Measurements from ENCODE around the gene CCDC187.

The CCDC187 gene

DNA sequence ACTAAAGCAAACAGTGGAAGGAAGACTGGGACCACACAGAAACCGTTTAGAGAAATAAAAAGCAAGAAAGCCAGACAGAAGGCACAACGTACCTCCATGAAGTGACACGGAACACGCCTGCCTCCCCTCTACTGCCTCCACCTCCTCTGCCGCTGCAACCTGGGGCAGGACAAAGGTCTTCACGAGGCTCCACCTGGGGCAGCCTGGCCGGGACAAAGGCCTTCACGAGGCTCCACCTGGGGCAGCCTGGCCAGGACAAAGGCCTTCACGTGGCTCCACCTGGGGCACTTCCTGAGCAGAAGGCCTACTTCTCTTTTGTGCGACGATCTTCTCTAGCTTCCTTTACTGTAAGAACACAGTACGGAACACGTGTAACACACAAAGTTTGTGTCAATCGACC lies 70.0 kb downstream of the CCDC187 start:
- Mint-ChIP-seq H3K9me3 (no peaks in the 10 kb centered on the region), H3K27me3 (no peaks in the 10 kb centered on the region), H3K27ac (no peak overlapping the region), H3K4me1 (ENCODE audit: low read depth in 2 of 2) (peaks cover 15 to 18% of the 10 kb centered on the region in 2 donors), H3K4me3 (no peak overlapping the region), H3K36me3 (ENCODE audit: insufficient read depth) (peaks cover 3% of the 10 kb centered on the region)
- DNase-seq (no peak), ATAC-seq (replicated peaks) (no peak)

DNA sequence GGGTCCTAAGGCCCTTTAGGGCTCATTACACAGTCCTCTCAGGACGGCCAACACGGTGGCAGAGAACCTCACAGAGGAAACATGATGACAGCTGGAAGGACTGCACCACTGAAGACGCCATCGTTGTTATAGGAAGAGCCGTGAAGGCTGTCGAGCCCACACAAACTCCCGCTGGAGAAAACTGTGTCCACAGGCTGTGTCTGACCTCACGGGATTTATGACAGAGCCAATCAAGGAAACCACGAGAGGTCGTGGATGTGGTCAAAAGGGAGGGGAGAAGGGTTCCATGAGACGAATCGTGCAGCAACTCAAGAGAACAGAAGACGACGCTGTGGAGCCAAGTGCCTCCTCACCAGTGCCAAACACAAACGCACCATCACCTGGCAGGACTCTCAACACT lies 70.5 kb downstream of the CCDC187 start:
- Mint-ChIP-seq H3K27ac (no peak overlapping the region), H3K27me3 (no peaks in the 10 kb centered on the region), H3K9me3 (no peaks in the 10 kb centered on the region), H3K4me3 (no peak overlapping the region), H3K4me1 (ENCODE audit: low read depth in 2 of 2) (peaks cover 15% of the 10 kb centered on the region in 2 donors), H3K36me3 (ENCODE audit: insufficient read depth) (peaks cover 3% of the 10 kb centered on the region)
- ATAC-seq (replicated peaks) (no peak), DNase-seq (no peak)

GRCh38 chr9:136232969-136233368 lies 70.9 kb downstream of the CCDC187 start:
- Mint-ChIP-seq H3K27me3 (no peaks in the 10 kb centered on the region), H3K4me1 (ENCODE audit: low read depth in 2 of 2) (peaks cover 14 to 15% of the 10 kb centered on the region in 2 donors), H3K36me3 (ENCODE audit: insufficient read depth) (peaks cover 7% of the 10 kb centered on the region), H3K4me3 (no peak overlapping the region), H3K27ac (no peak overlapping the region), H3K9me3 (no peaks in the 10 kb centered on the region)
- no peak for DNase-seq
- no peak for ATAC-seq (replicated peaks)

DNA sequence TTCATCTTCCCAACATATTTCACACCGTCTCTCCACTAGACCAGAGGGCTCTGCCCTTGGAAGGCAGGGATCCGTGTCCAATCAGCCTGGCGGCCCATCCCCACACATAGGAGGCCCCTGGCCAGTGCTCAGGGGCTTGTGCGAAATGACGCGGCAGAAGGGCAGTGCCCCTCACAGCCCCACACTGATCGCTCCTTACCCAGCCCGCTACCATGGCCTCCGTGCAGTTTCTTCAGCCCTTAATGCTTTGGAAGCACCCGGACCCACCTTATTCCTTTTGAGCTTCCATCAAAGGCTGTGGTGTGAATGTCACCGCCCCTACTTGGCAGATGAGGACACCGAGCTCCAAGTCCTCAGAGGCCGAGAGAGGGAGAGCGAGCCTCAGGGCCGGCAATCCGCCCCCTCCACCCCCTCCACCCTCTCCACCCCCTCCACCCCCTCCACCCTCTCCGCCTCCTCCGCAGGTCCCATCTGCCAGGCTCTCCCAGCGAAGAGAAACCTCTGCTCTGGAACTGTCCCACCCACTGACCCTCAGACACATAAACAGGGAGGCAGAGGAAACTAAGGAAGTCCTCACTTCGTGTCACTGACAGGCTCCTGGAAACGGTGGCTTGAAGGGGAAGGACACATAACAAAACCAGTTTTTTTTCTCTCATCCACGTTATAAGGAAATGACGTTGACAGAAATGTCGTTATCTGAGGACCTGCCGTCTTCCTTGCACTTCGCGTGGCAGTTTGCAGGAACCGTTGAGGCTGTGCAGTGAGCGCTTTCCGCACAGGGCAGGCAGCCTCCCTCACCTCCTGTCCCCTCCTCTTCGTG lies 72.2 kb downstream of the CCDC187 start:
- Mint-ChIP-seq H3K4me1 (ENCODE audit: low read depth in 2 of 2) (peaks cover 15% of the 10 kb centered on the region in 2 donors), H3K27me3 (no peaks in the 10 kb centered on the region), H3K36me3 (ENCODE audit: insufficient read depth) (peaks cover 8% of the 10 kb centered on the region), H3K4me3 (no peak overlapping the region), H3K9me3 (no peaks in the 10 kb centered on the region), H3K27ac (no peak overlapping the region)
- DNase-seq (no peak), ATAC-seq (replicated peaks) (peak; percentile 17)

- DNase-seq (no peak), ATAC-seq (replicated peaks) (no peak)
Observed at GRCh38 chr9:136230773-136231172, 73.1 kb downstream of the CCDC187 start.

GRCh38 chr9:136230365-136230764 lies 73.5 kb downstream of the CCDC187 start:
- H3K4me1 Mint-ChIP-seq (ENCODE audit: low read depth in 2 of 2): peaks cover 15 to 23% of the 10 kb centered on the region in 2 donors
- no peaks in the 10 kb centered on the region for H3K27me3 Mint-ChIP-seq
- no peaks in the 10 kb centered on the region for H3K9me3 Mint-ChIP-seq
- no peak for DNase-seq
- H3K36me3 Mint-ChIP-seq (ENCODE audit: insufficient read depth): peaks cover 8% of the 10 kb centered on the region
- H3K4me3 Mint-ChIP-seq: no peak overlapping the region
- peak overlapping the region in 1 of 2 donors; percentile 35 for H3K27ac Mint-ChIP-seq
- no peak for ATAC-seq (replicated peaks)

More at GRCh38 chr9:136230773-136231172, 73.1 kb downstream of the CCDC187 start:
- H3K27me3 Mint-ChIP-seq: no peaks in the 10 kb centered on the region
- H3K4me1 Mint-ChIP-seq (ENCODE audit: low read depth in 2 of 2): peaks cover 15 to 20% of the 10 kb centered on the region in 2 donors
- no peak overlapping the region for H3K4me3 Mint-ChIP-seq
- peaks cover 8% of the 10 kb centered on the region for H3K36me3 Mint-ChIP-seq (ENCODE audit: insufficient read depth)
- peak overlapping the region; percentile 35 to 57 for H3K27ac Mint-ChIP-seq
- H3K9me3 Mint-ChIP-seq: no peaks in the 10 kb centered on the region

- ATAC-seq (replicated peaks): no peak
- H3K9me3 Mint-ChIP-seq: no peaks in the 10 kb centered on the region
- no peaks in the 10 kb centered on the region for H3K27me3 Mint-ChIP-seq
- no peak overlapping the region for H3K4me3 Mint-ChIP-seq
- H3K36me3 Mint-ChIP-seq (ENCODE audit: insufficient read depth): peaks cover 5% of the 10 kb centered on the region
- H3K27ac Mint-ChIP-seq: no peak overlapping the region
- H3K4me1 Mint-ChIP-seq (ENCODE audit: low read depth in 2 of 2): peaks cover 15 to 20% of the 10 kb centered on the region in 2 donors
- no peak for DNase-seq
Observed at GRCh38 chr9:136229096-136230065, 74.5 kb downstream of the CCDC187 start.

GRCh38 chr9:136228107-136228875 lies 75.6 kb downstream of the CCDC187 start:
- no peak for DNase-seq
- no peak for ATAC-seq (replicated peaks)
- H3K4me1 Mint-ChIP-seq (ENCODE audit: low read depth in 2 of 2): peaks cover 5 to 18% of the 10 kb centered on the region in 2 donors
- H3K9me3 Mint-ChIP-seq: no peaks in the 10 kb centered on the region
- no peak overlapping the region for H3K27ac Mint-ChIP-seq
- no peak overlapping the region for H3K4me3 Mint-ChIP-seq
- H3K27me3 Mint-ChIP-seq: no peaks in the 10 kb centered on the region
- peaks cover 5% of the 10 kb centered on the region for H3K36me3 Mint-ChIP-seq (ENCODE audit: insufficient read depth)

DNA sequence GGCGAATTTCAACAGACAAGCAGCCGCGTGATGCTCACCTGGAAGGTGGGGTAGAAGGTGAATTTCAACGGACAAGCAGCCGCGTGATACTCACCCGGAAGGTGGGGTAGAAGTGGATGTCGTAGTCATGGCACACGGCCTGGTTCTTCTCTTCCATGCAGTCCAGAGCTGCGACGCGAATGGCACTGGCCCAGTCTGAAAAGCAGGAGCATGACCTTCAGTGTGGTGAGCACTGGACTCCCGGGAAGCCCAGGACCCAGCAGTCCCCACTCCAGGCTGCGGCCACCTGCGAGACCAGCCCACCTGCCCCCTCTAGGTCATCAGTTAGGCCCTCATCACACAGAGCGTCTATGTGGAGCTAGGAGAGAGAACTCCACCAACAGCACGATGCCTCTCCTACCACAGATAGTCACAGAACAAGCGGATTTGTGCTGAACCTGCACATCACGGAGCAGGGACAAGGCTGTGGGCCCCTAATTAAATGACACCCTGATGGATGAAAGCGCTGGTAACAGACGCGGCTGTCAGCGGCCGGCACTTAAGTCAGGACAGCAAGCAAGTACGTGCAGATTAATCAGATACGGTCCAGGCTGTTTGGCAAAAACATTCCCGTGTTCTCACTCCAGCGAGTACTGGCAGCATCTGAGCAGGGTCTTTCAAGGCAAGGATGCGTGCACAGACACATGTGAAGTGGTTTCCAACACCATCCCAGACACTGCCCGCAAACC lies 77.0 kb downstream of the CCDC187 start:
- no peak for ATAC-seq (replicated peaks)

GRCh38 chr9:136225748-136226679 lies 77.9 kb downstream of the CCDC187 start:
- peak; percentile 54 to 61 (median 59) for DNase-seq
- Mint-ChIP-seq H3K36me3 (ENCODE audit: insufficient read depth) (peaks cover 9% of the 10 kb centered on the region), H3K27ac (peak overlapping the region in 1 of 2 donors; percentile 85), H3K4me3 (peak overlapping the region in 1 of 2 donors; percentile 11), H3K9me3 (no peaks in the 10 kb centered on the region), H3K27me3 (no peaks in the 10 kb centered on the region), H3K4me1 (ENCODE audit: low read depth in 2 of 2) (peaks cover 3 to 17% of the 10 kb centered on the region in 2 donors)
- peak; percentile 75 for ATAC-seq (replicated peaks)

More for the DNA sequence above, 77.0 kb downstream of the CCDC187 start:
- Mint-ChIP-seq H3K4me3 (no peak overlapping the region), H3K4me1 (ENCODE audit: low read depth in 2 of 2) (peaks cover 3 to 17% of the 10 kb centered on the region in 2 donors), H3K36me3 (ENCODE audit: insufficient read depth) (peaks cover 6% of the 10 kb centered on the region), H3K27ac (no peak overlapping the region), H3K9me3 (no peaks in the 10 kb centered on the region), H3K27me3 (no peaks in the 10 kb centered on the region)
- no peak for DNase-seq

- DNase-seq (peak in 1 of 3 experiments; percentile 26), ATAC-seq (replicated peaks) (peak; percentile 55)
- Mint-ChIP-seq H3K36me3 (ENCODE audit: insufficient read depth) (peaks cover 9% of the 10 kb centered on the region), H3K4me1 (ENCODE audit: low read depth in 2 of 2) (peaks cover 3 to 17% of the 10 kb centered on the region in 2 donors), H3K9me3 (no peaks in the 10 kb centered on the region), H3K4me3 (peak overlapping the region in 1 of 2 donors; percentile 11), H3K27me3 (no peaks in the 10 kb centered on the region), H3K27ac (peak overlapping the region in 1 of 2 donors; percentile 85)
Observed at GRCh38 chr9:136225366-136225747, 78.5 kb downstream of the CCDC187 start.

Data from effector memory CD8-positive, alpha-beta T cell (primary cell).